ENCODE measurements around the gene CRYL1.

- TF ChIP-seq JUNB (IDR thresholded peaks at IDR 0.05) (no peak), CTCF (IDR thresholded peaks at IDR 0.05) (no peak), ESRRA (IDR thresholded peaks at IDR 0.05; ENCODE audit: borderline replicate concordance, low read length) (no peak), POLR2A (IDR thresholded peaks at IDR 0.05; ENCODE audit: low read length) (no peak), EP300 (IDR thresholded peaks at IDR 0.05) (no peak), CEBPB (IDR thresholded peaks at IDR 0.05) (no peak), SMC3 (IDR thresholded peaks at IDR 0.05) (no peak), MAX (IDR thresholded peaks at IDR 0.05) (no peak), RAD21 (conservative IDR thresholded peaks at IDR 0.05 in 1 of 2, IDR thresholded peaks at IDR 0.05 in 1 of 2) (no peak)
Observed at GRCh38 chr13:20561741-20562140, 36.1 kb upstream of the CRYL1 start.
